ENCODE data around the gene DDX1.
A peak's percentile ranks its signal among the peaks of the same experiment; 100 is the strongest.
"Not testable (repeated sequence)": the region's sequence is repeated elsewhere in the genome, so short reads cannot be mapped to it uniquely, and the experiment has no call there.

DDX1 gene

GRCh38 chr2:15591692-15592463, at the start of gene DDX1:
Gene DDX1, plus strand, starts transcription at chr2:15591868. Its CDS starts 66 bp downstream, at chr2:15591934.
- peak; percentile 75 for DNase-seq (ENCODE audit: low read depth)

- DNase-seq (ENCODE audit: low read depth): not testable (repeated sequence)
Measured at GRCh38 chr2:15542269-15542668, 49.4 kb upstream of the DDX1 start.

- DNase-seq (ENCODE audit: low read depth): no peak
Measured at GRCh38 chr2:15543053-15543452, 48.6 kb upstream of the DDX1 start.

- DNase-seq (ENCODE audit: low read depth): no peak
Measured at GRCh38 chr2:15543541-15543940, 48.1 kb upstream of the DDX1 start.

- no peak for DNase-seq (ENCODE audit: low read depth)
Measured at GRCh38 chr2:15544227-15544626, 47.4 kb upstream of the DDX1 start.

GRCh38 chr2:15546297-15547098, 45.2 kb upstream of the DDX1 start:
- no peak for DNase-seq (ENCODE audit: low read depth)

GRCh38 chr2:15547115-15547876, 44.4 kb upstream of the DDX1 start:
- no peak for DNase-seq (ENCODE audit: low read depth)

GRCh38 chr2:15548974-15549373, 42.7 kb upstream of the DDX1 start:
- no peak for DNase-seq (ENCODE audit: low read depth)

- no peak for DNase-seq (ENCODE audit: low read depth)
Measured at GRCh38 chr2:15553519-15553918, 38.1 kb upstream of the DDX1 start.

- no peak for DNase-seq (ENCODE audit: low read depth)
Measured at GRCh38 chr2:15553951-15554350, 37.7 kb upstream of the DDX1 start.

GRCh38 chr2:15554525-15555218, 37.0 kb upstream of the DDX1 start:
- DNase-seq (ENCODE audit: low read depth): no peak

GRCh38 chr2:15555760-15556193, 35.9 kb upstream of the DDX1 start:
- no peak for DNase-seq (ENCODE audit: low read depth)

- DNase-seq (ENCODE audit: low read depth): no peak
Measured at GRCh38 chr2:15556311-15556930, 35.2 kb upstream of the DDX1 start.

GRCh38 chr2:15557887-15558311, 33.8 kb upstream of the DDX1 start:
- no peak for DNase-seq (ENCODE audit: low read depth)

- no peak for DNase-seq (ENCODE audit: low read depth)
Measured at GRCh38 chr2:15559379-15560139, 32.1 kb upstream of the DDX1 start.

GRCh38 chr2:15560140-15560987, 31.3 kb upstream of the DDX1 start:
- no peak for DNase-seq (ENCODE audit: low read depth)

- peak; percentile 59 for DNase-seq (ENCODE audit: low read depth)
Measured at GRCh38 chr2:15560988-15561573, 30.6 kb upstream of the DDX1 start, which contains the start of gene NBAS. Gene NBAS, minus strand, starts transcription at chr2:15561334. Its CDS starts 30 bp downstream, at chr2:15561304.

GRCh38 chr2:15561574-15562344, 29.9 kb upstream of the DDX1 start:
- DNase-seq (ENCODE audit: low read depth): no peak

All from stimulated activated CD8-positive, alpha-beta memory T cell treated with anti-CD3 and anti-CD28 coated beads, Interleukin-12 subunit alpha, Interleukin-12 subunit beta, amount 100 ng/mL, for 1 hour (primary cell).